HG03060 (cell line): ENCODE data around the gene CLEC4A.
"Not testable (repeated sequence)": the region's sequence is repeated elsewhere in the genome, so short reads cannot be mapped to it uniquely, and the experiment has no call there.

ENCODE experiments used
- ATAC-seq: cut with Tn5 transposase; IDR thresholded peaks from one replicate; pipeline ENCODE4 v1.9.1; 2021; ENCODE audit warnings: low read depth, moderate number of reproducible peaks; ENCODE audit not compliant: unreplicated experiment

Gene CLEC4A

DNA sequence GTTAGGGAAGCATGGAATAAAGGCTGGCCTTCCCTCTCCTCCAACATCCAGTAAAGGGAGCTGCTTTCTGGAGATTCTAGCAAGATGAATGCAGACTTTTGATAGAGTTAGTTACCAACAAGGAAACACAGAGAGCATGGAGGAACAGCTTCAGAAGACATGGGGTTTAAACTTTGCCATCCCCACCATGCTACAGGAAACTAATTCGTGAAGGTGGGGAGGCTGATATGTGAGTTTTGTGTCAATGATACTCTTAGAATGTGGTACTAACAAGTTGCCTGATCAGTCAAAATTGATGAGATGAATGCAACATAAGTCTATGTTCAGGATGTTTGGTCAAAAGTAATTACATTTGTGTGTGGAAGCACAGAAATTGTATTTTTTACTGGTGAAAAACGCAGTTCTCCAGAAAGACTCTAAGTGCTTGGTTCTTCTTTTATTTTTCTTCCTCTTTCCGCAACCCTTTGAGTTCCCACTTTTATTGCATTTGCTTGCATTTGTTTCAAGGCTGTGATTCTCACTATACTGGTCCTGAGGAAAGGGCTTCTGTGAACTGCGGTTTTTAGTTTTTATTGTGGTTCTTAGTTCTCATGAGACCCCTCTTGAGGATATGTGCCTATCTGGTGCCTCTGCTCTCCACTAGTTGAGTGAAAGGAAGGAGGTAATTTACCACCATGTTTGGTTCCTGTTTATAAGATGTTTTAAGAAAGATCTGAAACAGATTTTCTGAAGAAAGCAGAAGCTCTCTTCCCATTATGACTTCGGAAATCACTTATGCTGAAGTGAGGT is at the start of gene CLEC4A:
CLEC4A (plus strand) TSS at position 494 of the 789 bp plus-strand sequence; CDS start at position 756, 262 bp downstream.
- ATAC-seq = no peak

DNA sequence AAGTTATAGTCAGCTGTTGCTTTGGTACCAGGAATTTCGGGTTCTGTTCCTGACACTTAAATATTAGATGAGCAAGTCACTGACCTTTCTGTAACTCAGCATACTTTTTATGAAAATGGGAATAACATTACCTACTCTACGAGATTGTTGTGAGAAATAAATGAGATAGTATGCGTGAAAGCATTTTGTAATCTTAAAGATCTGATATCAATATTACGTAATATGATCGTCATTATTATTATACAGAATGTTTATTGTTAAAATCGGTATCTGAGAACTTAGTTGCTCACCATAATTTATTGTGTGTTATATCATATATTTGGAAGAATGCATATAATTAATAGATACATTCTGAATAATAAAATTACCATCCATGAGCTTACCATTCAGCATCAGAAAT is 47.5 kb upstream of the CLEC4A start:
- no peak for ATAC-seq

DNA sequence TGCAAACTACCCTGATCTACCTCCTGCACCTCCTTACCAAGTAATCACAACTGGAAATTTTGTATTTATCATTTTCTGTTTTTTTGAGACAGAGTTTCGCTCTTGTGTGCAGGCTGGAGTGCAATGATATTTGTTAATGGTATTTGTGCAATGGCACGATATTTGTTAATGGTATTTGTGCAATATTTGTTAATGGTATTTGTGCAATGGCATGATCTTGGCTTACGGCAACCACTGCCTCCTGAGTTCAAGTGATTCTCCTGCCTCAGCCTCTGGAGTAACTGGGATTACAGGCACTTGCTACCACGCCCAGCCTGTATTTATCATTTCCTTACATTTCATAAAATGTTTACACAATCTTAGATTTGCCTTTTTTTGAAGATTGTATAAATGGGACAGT is 47.1 kb upstream of the CLEC4A start:
- ATAC-seq = no peak

DNA sequence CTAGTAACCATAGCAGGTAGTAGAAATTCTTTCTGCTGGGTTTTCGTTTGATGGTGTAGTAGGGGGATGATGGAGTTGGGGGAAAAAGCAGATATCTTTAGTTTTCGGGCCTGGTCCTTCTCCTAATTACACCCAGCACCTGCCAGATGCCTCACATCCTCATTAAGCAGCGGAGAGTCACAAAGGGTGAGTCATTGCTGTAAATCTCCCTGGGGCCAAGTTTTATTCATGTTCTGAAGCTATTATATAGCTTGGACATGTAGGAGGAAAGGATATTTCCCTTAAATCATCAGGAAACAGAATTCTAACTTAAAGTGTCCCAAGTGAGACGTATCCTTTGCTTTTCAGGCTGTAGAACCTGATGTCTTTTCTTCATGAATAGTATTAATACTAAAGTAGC is 46.2 kb upstream of the CLEC4A start:
- no peak for ATAC-seq

DNA sequence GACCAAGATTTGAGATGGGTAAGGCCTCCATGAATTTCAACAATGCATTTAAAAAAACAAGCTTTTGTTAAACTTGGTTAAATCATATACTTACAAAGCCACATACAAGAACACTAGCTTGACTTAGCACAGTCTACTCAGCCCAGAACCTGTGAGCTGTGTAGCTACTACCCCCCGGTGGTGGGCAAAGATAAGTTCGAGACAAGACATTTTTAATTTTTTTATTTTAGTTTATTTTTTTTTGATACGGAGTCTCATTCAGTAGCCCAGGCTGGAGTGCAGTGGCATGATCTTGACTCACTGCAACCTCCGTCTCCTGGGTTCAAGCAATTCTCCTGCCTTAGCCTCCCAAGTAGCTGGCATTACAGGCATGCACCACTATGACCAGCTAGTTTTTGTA is 45.0 kb upstream of the CLEC4A start:
- ATAC-seq = no peak

DNA sequence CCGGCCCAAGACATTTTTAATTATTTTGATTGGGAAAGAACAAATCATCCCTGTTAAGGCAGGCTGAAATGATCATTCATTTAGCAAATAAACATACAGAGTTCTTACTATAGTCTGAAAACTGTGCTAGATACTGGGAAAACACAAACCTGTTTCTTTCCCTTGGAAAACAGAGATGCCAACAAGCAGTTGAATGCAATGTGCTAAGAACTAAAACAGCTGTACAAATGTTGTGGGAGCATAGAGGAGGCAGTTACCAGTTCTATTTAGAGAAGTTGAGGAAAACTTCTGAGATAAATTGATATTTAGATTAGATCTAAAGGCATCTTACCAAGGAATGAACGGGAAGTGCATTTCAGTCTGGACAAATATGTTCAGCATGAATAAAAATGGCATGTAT is 44.5 kb upstream of the CLEC4A start:
- no peak for ATAC-seq

DNA sequence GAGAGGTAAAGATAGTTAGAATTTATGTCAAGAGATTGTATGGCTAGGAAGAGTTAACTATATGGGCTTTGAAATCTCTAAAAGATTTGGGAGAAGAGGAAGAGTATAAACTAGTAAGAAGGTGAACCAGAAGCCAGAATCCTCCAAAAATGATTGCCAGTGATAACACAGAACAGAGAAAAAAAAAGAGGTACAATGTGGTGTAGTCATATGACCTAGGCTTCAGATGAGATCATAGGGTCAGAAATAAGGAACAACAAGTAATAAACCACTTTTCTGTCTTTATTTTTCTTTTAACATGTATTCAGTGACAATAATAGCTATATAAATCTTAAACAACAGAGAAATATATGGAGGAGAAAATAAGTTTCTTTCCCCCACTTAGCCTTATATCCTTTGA is 43.3 kb upstream of the CLEC4A start:
- no peak for ATAC-seq

DNA sequence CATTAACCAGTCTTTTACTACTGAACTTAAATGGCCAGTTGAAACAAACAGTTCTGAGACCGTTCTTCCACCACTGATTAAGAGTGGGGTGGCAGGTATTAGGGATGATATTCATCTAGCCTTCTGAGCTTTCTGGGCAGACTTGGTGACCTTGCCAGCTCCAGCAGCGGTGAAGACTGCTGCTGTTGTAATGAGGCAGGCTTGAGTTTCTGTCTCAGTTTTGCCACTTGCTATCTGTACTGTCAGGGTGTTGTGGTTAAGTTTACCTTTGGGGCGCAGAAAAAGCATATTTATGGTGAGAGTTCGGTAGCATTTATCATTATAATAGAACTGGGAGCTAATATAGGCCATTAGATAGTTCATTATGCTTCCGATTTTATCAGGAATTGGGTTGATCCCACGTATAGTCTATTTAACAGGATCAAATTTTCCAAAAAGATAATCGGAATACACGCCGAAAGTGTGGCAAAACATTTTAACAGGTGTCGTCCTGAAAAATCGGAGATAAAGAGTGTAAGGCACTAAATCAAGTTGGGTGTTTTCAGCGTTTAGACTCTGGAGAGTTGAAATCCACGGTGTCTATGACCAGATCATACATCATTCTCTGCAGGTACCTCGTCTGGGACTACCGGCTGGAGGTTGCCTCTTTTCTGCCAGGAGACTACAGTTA is 42.0 kb upstream of the CLEC4A start:
- ATAC-seq = no peak

DNA sequence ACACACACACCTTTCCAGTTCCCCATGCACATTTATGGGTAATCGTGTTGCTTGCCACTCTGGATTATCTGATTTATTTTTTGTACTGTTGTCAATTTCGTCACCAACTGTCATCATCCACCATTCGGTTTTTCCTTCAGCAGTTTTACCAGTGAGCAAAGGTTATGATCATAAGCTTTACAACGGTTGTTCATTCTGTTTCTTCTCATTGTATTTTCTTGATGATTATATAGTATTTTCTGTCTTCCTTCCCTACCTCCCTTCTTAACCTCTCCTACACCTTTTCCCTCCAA is 40.7 kb upstream of the CLEC4A start:
- no peak for ATAC-seq

DNA sequence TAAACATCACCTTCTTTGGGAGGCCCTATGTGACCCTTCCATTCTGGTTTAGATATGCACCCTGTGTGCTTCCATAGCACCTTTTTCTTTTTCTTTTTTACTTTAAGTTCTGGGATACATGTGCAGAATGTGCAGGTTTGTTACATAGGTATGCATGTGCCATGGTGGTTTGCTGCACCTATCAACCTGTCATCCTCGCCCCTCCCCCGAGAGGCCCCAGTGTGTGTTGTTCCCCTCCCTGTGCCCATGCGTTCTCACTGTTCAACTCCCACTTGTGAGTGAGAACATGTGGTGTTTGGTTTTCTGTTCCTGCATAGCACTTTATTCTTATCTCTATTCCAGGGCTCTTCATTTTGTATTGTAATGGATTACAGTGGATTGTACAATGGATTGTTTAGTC is 39.1 kb upstream of the CLEC4A start:
- not testable (repeated sequence) for ATAC-seq

DNA sequence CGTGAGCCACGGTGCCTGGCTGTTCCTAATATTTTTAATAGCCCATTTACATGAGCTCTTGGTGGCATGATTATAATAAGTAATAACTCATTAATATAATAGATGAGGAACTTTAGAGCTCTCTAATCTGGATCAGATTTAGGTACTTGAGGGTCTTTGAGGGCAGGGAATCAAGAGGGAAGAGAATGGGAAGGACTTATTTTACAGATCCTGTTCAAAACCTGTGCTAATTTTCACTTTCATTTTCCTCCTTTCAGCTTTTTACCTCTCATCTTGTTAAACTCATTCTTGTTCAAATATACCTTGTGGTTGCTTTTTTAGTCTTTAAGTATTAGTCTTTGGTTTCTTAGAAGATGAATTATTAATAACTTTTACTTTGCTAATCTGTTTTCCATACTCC is 35.8 kb upstream of the CLEC4A start:
- no peak for ATAC-seq

DNA sequence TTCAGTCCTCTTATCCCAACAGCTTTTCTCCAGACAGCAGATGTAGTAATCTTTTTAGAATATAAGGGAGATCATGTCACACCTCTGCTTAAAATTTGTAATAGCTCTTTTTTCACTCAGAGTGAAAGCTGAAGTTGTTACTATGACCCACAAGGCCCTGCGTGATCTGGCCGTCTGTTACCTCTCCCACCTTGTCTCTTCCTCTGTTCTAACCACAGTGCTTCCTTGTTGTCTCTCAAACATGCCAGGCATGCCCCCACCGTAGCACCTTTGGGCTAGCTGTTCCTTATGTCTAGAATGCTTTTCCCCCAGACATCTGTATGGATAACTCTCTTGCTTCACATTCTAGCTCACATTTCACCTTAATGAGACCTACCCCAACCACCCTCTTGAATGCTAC is 34.8 kb upstream of the CLEC4A start:
- no peak for ATAC-seq

DNA sequence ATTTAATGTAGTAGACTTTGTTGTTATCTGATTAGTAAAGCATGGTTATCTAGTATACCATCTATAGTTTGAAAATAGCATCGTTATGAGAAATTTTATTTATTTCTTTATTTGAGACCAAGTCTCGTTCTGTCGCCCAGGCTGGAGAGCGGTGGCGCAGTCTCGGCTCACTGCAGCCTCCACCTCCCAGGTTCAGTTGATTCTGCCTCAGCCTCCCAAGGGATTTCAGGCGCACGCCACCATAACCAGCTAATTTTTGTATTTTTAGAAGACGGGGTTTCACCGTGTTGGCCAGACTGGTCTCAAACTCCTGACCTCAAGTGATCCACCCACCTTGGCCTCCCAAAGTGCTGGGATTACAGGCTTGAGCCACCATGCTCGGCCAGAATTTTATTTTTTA is 34.1 kb upstream of the CLEC4A start:
- ATAC-seq = not testable (repeated sequence)

DNA sequence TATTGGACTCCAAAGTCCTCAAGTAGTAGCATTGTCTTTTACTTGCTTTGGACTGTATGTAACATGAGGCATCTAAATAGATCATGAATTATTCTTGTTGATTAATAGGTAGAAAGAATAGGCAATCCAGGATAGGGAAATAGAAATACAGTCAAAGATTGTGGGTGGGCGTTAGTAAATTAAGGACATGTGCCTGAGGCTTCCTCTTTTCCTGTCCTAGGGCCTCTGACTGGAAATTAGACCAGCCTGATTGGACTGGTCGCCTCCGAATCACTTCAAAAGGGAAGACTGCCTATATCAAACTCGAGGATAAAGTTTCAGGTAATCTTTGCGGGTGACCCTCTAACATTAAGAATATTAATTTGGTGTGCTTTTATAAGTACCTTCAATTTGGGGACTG is 33.7 kb upstream of the CLEC4A start:
- ATAC-seq = no peak

DNA sequence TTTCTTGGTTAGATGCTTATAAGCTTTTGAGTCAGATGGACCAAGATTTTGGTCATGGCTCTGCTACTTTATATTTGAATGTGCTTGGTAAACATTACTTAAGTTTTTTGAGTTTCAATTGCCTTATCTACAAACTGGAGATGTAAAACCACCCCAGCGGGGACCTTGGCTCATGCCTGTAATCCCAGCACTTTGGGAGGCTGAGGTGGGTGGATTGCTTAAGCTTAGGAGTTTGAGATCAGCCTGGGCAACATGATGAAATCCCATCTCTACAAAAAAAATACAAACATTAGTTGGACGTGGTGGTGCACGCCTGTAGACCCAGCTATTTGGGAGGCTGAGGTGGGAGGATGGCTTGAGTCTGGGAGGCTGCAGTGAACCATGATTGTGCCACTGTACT is 30.1 kb upstream of the CLEC4A start:
- no peak for ATAC-seq

DNA sequence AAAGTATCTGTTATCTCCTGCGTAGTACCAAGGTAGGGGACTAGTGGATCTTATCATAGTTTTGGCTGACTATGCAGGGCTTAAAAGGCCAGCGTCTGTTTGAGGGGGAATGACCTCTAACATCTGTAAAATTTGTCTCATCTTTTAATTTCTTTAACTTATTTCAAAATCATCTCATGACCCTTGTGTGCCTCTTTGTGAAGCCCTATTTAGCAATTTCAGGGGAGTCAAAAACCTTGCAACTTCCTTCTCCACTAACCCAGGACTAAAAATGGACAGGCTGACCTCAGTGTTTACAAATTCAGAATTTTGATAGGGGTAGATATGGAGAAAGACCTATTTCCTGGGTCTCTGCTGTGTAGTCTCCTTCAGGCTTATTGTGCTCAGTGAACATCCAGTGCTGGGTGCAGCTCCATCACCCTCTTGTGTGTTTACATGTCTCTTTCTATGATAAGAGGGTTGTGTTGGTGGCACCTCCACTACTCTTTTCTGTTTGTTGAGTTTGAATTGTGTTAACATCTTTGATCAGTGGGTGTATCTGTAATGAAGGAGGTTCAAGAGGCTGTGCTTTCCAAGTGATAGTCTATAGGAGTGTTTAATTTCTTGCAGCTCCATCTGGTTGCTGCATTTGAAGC is 27.0 kb upstream of the CLEC4A start:
- ATAC-seq = no peak

DNA sequence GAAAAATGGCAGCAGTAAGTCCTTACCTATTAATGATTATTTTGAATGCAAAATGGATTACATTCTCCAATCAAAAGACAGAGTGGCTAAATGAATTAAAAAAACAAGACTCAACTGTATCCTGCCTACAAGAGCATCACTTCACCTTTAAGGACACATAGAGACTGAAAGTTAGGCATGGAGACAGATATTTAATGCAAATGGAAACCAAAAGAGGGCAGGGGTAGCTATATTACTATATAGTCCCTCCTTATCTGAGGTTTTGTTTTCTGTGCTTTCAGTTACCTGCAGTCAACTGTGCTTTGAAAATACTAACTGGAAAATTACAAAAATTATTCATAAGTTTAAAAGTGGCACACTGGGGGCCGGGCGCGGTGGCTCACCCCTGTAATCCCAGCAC is 24.2 kb upstream of the CLEC4A start:
- ATAC-seq = no peak

DNA sequence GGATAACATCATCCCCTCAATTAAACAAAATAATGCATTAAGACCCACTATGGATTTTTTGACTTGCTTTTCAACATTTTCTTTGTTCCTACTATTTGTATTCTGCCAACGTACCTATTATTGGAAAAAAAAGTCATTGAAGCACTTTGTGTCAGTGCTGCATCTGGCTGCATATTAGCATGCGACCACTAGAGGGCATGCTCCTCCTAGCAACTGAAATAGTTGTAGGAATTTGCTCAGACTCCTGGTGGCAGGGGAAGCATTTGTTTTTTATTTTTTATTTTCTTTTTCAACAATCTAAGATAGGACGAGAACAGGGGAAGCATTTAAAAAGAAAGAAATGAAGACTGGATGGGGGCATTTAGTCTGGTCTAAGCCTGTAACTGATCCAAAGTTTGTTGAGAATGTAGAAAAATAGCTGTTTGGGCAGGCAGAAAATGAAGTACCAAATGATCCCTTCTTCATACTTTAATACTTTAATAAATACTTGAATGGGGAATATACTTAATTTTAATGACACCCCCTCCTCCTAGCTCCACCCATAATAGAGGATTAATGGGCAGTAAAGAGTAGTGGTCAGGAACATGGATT is 14.5 kb upstream of the CLEC4A start:
- ATAC-seq = no peak

DNA sequence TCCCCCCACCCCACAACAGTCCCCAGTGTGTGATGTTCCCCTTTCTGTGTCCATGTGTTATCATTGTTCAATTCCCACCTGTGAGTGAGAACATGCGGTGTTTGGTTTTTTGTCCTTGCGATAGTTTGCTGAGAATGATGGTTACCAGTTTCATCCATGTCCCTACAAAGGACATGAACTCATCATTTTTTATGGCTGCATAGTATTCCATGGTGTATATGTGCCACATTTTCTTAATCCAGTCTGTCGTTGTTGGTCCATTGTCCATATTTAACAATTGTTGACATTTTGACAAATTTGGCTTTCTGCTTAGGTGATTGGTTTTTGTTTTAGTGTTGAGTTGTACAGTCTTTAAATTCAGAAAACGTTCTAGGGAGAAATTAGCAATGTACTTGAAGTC is 10.3 kb upstream of the CLEC4A start:
- not testable (repeated sequence) for ATAC-seq

DNA sequence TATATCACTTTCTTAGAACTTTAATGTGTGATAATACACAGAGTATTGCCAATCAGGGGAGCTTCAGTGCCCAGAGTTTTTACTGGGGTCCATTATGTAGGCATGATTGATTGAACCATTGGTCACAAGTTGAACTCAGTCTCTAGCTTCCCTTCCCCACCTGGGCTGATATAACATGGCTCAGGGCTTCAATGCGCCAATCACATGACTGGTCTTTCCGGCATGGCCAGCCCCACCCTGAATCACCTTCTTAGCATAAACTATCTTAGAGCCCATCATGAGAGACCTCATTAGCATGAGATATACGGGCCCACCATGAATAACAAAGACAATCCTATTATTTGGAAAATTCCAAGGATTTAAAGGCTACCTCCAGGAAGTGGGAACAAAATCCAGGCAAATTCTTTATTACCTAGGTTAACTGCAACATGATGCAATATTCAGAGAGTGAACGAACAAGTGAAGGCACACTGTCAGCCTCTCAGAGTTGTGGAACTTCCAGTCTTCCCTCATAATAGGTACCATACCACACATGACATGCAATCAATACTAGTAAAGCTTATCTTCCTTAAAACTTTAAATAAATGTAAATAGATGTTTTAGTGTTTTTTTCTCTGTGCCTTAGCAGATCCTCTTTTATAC is 3.2 kb upstream of the CLEC4A start:
- ATAC-seq = no peak

DNA sequence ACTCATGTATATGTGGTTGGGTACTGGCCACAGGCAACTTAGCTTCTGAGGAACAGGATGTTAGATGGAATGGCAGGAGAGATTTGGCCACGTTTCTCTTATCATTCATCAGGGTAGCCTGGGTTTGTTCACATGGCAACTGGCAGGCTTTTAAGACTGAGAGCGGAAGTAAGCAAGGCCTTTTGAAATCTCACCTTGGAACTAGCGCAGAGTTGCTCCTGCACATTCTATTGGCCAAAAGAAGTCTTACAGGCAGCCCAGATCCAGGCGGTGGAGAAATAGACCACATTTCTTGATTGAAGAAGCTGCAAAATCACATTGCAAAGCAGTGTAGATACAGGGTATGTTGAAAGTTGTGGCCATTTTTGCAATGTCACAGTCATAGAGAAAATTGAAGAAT is 3.7 kb downstream of the CLEC4A start:
- no peak for ATAC-seq
